Ammon's horn (tissue), 1 donor: ENCODE measurements around the gene TTLL6.
A peak's percentile ranks its signal among the peaks of the same experiment; 100 is the strongest.
"Not testable (repeated sequence)": the region's sequence is repeated elsewhere in the genome, so short reads cannot be mapped to it uniquely, and the experiment has no call there.

Experiments used
- DNase-seq: peaks from one replicate; pipeline ENCODE4 v3.0.0-alpha.2; 2016; ENCODE audit warnings: low spot score

Gene TTLL6

GRCh38 chr17:48816774-48817590 lies at the start of gene TTLL6:
Gene TTLL6 (minus strand): TSS chr17:48817229. CDS start chr17:48817072, 157 bp downstream.
- peak; percentile 78 for DNase-seq

DNA sequence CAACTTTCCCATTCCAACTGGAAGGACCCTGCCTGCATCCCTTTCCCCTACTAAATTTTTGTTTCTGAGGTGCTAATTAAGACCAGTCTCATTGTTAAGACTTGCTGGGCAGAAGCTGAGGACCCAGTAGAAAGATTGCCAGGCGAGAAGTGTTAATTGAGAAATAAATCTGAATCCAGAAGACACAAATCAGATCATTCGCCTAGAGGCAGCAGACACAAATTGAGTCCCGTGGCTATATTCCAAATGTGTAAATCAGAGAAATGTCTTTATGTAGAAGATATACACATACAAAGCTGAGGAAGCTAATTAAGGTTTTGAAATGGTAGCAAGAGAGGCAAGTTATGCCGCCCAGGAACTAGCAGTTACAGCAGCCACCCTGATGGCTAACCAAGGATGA lies 43.4 kb upstream of the TTLL6 start:
- DNase-seq: no peak

DNA sequence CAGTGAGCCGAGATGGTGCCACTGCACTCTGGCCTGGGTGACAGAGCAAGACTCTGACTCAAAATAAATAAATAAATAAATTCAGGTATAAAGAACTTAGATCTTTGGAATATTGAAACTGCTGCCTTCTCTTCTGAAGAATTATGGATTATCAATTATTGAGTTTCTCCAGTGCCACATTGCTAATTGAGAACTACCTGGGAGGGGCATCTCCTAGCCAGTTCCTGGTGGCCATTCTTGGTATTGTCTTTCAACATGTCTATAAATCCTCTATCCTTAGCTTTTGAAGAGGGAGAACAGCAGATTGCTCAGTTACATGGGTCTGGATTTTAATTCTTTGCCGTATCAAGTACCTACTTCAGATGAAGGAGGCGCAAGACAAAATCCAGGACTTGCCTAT lies 43.0 kb upstream of the TTLL6 start:
- DNase-seq: no peak

GRCh38 chr17:48856122-48856821 lies 39.2 kb upstream of the TTLL6 start:
- DNase-seq: no peak

- DNase-seq: no peak
Observed at GRCh38 chr17:48854774-48855476, 37.9 kb upstream of the TTLL6 start.

DNA sequence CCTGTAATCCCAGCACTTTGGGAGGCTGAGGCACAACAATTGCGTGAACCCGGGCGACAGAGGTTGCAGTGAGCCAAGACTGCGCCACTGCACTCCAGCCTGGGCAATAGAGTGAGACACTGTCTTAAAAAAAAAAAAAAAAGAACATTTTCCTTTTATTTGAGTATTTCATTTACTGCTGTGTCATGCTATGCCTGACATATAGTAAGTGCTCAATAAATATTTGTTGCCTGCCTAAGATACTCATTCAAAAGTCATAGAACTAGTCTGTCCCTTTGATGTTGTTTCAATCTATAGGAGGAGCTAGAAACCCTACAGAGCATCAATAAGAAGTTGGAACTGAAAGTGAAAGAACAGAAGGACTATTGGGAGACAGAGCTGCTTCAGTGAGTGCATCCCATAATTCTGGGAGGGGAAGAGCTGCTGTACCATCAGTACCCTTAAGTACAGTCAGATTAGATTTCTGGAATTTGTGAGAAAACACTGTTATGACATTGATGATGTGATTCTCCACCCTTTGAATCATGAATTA lies 33.8 kb upstream of the TTLL6 start:
- no peak for DNase-seq

DNA sequence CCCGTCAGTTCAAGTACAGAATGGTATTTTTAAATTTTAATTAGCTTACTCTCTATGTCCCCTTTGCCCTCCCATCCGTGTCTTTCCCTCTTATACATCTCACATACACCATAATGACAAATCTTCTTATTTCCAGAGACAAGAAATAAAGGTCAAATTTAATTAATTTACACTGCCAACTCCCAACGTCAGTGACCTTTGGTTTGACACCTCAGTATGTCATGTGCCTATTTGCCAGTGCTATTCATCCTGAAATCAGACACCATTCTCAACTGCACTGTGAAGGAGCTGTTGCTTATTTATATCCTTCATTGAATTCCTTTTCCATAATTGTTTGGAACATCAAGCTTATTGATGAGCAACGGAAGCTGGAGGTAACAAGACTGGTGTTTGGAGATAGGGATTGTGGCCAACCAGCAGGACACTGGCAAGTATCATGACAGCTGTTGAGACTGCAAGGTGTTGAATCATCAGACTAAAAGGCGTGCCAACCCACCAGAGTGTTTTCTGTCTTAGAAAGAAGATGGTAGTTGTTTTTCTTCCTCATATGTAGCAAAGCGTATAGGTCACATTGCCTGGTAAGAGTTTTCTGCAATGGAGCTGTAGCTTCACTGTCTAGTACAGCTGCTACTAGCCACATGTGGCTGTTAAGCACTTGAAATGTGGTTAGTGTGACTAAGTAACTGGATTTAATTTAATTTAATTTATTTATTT lies 26.3 kb upstream of the TTLL6 start:
- DNase-seq: no peak

DNA sequence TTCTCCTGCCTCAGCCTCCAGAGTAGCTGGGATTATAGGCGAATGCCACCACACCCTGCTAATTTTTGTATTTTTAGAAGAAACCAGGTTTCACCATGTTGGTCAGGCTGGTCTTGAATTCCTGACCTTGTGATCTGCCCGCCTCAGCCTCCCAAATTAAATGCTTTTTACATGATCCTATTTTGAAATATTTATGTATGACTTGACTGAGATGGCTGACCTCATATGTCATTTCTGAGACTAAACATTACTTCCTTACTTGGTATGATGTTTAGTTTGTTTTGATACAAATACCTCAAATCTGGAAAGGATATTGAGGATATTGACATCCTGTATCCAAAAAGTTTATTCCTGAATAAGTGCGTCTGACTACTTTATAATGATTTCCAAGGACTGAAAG lies 25.7 kb upstream of the TTLL6 start:
- no peak for DNase-seq

DNA sequence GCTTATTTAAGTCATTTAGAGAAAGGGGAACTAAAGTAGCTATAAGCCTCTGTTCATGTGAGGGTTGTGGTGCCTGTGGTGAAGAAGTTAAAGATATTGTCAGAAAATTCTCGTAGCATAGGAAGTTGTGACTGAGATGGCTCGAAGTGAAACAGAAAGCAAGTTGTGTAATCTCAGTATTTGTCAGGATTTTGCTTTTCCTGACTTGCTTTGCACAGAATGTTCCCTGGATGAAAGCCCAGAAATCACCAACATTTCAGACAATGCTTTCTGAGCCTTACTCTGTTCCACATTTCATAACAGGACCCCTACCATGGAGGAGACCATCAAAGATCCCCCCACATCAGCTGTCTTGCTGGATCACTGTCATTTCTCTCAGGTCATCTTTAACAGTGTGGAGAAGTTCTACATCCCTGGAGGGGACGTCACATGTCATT lies 24.4 kb upstream of the TTLL6 start:
- DNase-seq: peak; percentile 77

GRCh38 chr17:48840441-48840840 lies 23.4 kb upstream of the TTLL6 start:
- no peak for DNase-seq

DNA sequence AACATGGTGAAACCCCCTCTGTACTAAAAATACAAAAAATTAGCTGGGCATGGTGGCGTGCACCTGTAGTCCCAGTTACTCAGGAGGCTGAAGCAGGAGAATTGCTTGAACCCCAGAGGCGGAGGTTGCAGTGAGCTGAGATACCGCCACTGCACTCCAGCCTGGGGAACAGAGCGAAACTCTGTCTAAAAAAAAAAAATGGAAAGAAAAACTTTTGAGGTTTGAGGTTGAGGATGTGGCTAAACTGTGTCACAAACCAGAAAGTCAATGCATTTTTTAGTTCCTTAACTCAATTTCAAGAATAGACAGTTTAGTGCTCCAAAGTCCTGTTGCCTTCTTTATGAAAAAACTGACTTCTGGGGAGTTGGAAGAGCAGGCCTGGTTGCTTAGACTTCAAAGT lies 20.4 kb upstream of the TTLL6 start:
- not testable (repeated sequence) for DNase-seq

DNA sequence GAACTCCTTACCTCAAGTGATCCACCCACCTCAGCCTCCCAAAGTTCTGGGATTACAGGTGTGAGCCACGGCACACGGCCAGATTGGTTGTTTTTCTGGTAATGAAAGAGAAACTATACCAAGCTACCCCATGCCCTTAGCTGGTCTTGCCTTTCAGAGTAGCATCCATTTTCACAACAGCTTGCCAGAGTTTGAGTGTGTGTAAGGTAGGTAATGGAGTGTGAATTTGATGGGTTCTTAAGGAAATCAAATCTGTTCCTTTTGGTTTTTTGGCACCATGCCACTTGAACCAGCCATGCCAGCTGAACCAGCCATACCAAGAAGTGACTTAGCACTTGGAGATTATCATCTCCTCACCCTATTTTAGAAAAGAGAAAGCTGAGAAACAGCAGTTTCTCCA lies 18.9 kb upstream of the TTLL6 start:
- no peak for DNase-seq

DNA sequence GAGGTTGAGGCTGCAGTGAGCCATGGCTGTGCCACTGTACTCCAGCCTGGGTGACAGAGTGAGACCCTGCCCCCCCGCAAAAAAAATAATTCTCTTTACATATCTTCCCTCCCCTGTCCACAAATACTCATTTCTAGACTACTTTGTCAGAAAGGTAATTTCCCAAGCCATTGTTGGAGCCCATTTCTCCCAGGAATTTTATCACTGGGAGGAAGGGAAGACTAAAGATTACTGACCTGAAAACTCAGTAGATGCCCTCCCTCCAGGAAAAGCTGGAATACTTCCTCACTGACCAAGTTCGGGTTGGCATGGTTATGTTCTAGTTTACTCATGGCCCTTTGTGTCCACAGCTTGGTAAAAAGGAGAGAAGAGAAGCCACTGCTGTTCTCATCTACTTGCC lies 17.9 kb upstream of the TTLL6 start:
- DNase-seq: no peak

DNA sequence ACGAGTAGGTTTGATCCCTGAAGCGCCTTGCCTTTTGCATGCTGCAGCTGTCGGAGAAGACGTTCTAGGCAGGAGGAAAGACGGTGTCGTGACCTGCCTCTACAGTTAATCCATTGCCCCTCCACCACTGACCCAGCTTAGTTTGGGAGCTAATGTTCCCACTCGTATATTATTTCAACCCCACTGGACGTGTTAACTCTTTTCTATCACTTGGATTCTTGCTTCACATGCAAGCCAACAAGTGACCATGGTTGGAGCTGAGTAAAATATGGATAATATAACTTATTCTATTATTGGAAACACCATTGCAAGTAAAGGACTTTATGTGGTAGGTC lies 14.5 kb upstream of the TTLL6 start:
- DNase-seq: no peak

DNA sequence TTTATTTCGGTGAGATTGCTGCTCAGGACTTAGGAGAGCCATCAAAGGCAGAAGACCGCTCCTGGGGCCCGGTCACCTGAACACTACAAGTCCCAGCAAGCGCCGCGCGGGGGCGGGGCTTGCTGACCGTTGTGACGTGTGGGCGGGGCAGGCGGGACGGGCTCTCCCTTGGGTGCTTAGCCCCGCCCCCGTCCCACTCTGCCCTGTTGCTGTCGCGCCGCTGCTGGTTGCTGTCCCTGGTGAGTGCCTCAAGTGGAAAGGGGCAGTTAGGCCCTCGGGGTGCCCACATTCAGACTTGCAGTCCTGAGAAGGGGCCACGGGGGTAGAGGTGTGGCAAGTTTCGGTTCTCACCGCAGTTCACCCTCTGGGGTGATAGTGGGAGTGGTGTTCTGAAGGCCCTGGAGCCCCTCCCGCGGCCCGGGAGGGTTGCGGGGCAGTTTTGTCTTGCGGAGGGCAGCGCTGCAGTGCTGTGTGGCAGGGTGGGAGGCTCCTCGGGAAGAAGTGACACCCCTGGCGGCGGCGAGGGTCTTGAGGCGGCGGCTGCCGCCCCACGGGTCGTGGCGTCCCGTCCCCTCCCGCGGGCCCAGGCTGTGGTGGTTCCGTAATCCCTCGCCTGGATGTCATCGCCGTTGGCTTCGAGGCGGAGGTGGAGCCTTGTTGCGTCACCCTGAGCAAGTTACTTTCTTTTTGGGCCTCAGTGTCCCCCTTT lies 14.0 kb upstream of the TTLL6 start, which contains the start of gene CALCOCO2:
CALCOCO2 (plus strand) TSS at position 196 of the 709 bp plus-strand sequence. CDS start 10,673 bp downstream, outside the sequence.
- peak; percentile 98 for DNase-seq

DNA sequence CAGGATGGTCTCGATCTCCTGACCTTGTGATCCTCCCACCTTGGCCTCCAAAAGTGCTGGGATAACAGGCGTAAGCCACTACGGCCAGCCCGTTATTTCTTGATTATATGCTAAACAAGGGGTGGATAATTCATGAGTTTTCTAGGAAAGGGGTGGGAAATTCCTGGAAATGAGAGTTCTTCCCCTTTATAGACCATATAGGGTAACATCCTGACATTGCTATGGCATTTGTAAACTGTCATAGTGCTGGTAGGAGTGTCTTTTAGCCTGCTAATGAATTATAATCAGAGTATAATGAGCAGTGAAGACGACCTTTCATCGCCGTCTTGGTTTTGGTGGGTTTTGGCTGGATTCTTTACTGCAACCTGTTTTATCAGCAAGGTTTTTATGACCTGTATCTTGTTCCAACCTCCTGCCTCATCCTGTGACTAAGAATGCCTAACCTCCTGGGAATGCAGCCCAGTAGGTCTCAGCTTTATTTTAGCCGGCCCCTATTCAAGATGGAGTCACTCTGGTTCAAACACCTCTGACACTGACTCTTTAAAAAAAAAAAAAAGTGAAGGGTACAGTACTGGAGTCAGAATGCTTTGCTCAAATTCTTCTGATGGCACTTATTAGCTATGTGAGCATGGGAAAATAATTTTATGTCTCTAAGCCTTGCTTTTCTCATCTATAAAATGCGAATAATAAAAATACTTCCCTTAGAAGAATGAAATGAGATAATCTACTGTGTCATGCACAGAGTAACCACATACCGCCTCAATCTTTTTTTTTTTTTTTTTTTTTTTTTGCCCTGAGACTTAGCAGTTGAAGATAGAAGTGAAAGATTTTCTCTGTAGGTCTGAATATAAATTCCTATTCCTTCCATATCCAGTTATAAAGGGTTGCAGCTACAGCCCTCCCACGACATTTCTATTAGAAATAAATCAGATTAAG lies 8.7 kb upstream of the TTLL6 start:
- no peak for DNase-seq

- DNase-seq: not testable (repeated sequence)
Observed at GRCh38 chr17:48820936-48821335, 3.9 kb upstream of the TTLL6 start.

DNA sequence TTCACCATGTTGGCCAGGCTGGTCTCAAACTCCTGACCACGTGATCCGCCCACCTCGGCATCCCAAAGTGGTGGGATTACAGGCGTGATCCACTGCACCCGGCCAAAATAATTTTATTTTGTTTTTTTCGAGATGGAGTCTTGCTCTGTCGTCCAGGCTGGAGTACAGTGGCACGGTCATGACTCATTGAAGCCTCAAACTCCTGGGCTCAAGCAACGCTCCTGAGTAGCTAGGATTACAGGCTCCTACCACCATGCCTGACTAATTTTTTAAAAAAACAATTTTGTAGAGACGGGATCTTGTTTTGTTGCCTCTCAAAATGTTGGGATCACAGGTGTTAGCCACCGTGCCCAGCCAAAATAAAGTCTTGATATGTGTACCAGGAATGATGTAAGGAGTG lies 2.4 kb upstream of the TTLL6 start:
- DNase-seq: no peak

DNA sequence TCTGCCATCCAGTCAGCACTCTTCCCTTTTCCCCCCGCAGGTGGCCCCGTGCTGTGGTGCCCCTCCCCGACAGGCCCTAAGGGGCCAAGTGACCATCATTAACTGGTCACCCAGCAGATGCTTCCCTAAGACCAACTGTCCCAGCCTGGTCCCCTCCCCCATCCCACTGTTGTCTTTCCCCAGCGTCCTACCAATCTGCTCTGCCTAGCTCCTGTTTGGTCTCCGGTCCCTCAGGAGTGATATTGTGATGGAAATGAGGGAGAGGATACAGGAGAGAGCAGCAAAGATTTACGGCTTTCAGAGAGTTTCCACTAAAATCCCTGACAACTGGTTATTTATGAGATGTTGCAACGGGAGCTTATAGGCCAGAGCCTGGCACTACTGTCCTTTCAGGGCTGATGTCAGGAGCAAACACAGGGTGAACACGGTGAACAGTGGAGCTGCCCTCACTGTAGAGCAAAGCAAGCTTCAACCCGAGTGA lies 1.4 kb upstream of the TTLL6 start:
- DNase-seq: no peak

- DNase-seq: no peak
Observed at GRCh38 chr17:48816438-48816773, 623 bp downstream of the TTLL6 start.
